ENCODE results near the gene PIK3AP1. TPM values are rescaled to one million over a fixed set of nuclear protein-coding genes. Genes with fewer than 3 reads are reported as not detected.

Gene PIK3AP1
- total RNA-seq, 1 experiment from 2014 or later: 1.7 TPM

DNA sequence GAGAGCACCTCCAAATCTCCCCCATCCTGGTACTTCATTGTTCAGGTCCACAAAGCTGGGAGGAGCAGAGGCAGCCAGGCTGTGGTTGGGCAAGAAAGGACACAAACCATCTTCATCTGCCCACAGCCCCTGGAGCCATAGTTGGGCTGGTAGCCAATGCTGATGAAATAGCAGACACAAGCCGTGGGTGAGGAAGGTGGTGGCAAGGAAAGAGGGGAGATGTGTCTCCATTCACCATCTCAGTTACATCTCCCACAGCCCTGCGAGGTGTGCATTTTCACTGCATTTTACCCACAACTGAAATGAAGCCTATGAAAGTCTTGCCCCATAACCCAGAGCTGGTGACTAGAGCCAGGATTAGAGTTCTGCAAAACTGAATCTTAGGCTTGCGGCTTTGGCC is 35.0 kb downstream of the PIK3AP1 start:
- H2BK120ac ChIP-seq (ENCODE audit: low read depth, low read length, poor library complexity, severe bottlenecking): peak overlapping the region; percentile 44
- no peak overlapping the region for H3T11ph ChIP-seq (ENCODE audit: low read length)
- no peak overlapping the region for H2AFZ ChIP-seq (ENCODE audit: low read length)
- no peak overlapping the region for H3K14ac ChIP-seq (ENCODE audit: insufficient read depth, low read length)
- no peak overlapping the region for H4K8ac ChIP-seq (replicated peaks; ENCODE audit: insufficient read length, low read depth, low read length)
- H4K20me1 ChIP-seq (ENCODE audit: control insufficient read depth, insufficient read depth, insufficient read length): peaks cover 2% of the 10 kb centered on the region
- Mint-ChIP-seq H3K36me3 (ENCODE audit: insufficient read depth in 1 of 3, low read depth in 3 of 3) (peaks cover 0 to 5% (median 2%) of the 10 kb centered on the region in 3 experiments; a peak in 4 of 7 replicates), H3K4me3 (no peak overlapping the region), H3K27me3 (ENCODE audit: low read depth) (no peaks in the 10 kb centered on the region), H3K4me1 (peaks cover 0 to 2% of the 10 kb centered on the region in 2 experiments; a peak in 1 of 4 replicates), H3K27ac (no peak overlapping the region; a peak in 1 of 7 replicates), H3K9me3 (peaks cover 0 to 3% of the 10 kb centered on the region in 2 experiments; a peak in 1 of 5 replicates)
- no peaks in the 10 kb centered on the region for H3K27me3 ChIP-seq (ENCODE audit: insufficient read depth, low read length)
- H2BK12ac ChIP-seq (ENCODE audit: insufficient read length, low read depth, low read length): no peak overlapping the region
- no peaks in the 10 kb centered on the region for H3K9me3 ChIP-seq (ENCODE audit: control insufficient read depth, low read depth, low read length)
- no peak overlapping the region for H2BK5ac ChIP-seq (ENCODE audit: insufficient read length, low read length)
- H3K23ac ChIP-seq (ENCODE audit: insufficient read length, low read depth, low read length): no peak overlapping the region
- TF ChIP-seq, protein P1, sequence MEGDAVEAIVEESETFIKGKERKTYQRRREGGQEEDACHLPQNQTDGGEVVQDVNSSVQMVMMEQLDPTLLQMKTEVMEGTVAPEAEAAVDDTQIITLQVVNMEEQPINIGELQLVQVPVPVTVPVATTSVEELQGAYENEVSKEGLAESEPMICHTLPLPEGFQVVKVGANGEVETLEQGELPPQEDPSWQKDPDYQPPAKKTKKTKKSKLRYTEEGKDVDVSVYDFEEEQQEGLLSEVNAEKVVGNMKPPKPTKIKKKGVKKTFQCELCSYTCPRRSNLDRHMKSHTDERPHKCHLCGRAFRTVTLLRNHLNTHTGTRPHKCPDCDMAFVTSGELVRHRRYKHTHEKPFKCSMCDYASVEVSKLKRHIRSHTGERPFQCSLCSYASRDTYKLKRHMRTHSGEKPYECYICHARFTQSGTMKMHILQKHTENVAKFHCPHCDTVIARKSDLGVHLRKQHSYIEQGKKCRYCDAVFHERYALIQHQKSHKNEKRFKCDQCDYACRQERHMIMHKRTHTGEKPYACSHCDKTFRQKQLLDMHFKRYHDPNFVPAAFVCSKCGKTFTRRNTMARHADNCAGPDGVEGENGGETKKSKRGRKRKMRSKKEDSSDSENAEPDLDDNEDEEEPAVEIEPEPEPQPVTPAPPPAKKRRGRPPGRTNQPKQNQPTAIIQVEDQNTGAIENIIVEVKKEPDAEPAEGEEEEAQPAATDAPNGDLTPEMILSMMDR (conservative IDR thresholded peaks at IDR 0.05): no peak
- no peaks in the 10 kb centered on the region for H3K79me1 ChIP-seq (ENCODE audit: insufficient read depth, low read depth, low read length, poor library complexity, severe bottlenecking)
- H3K18ac ChIP-seq (ENCODE audit: insufficient read length, low read depth, low read length): no peak overlapping the region
- no peak overlapping the region for H4K5ac ChIP-seq (ENCODE audit: insufficient read length, low read depth, low read length)
- H3K56ac ChIP-seq (ENCODE audit: insufficient read length, low read depth, low read length): no peak overlapping the region
- H4K91ac ChIP-seq (ENCODE audit: insufficient read length, low read depth, low read length): no peak overlapping the region
- no peak overlapping the region for H2BK20ac ChIP-seq (ENCODE audit: low read depth, low read length, poor library complexity, severe bottlenecking)
- no peak overlapping the region for H3K4me2 ChIP-seq (ENCODE audit: insufficient read depth, insufficient read length, low read length)
- H3K4ac ChIP-seq (ENCODE audit: low read depth, low read length): no peak overlapping the region
- no peaks in the 10 kb centered on the region for H3K79me2 ChIP-seq (ENCODE audit: insufficient read depth, low read length)
- H2BK15ac ChIP-seq (ENCODE audit: low read depth, low read length): no peak overlapping the region
- DNase-seq: no peak
- WGBS (ENCODE audit: extremely low coverage, insufficient read length, low lambda C conversion rate): no CpG with 5 or more reads among the region's 3 CpGs
- H3K27ac ChIP-seq (ENCODE audit: insufficient read length, low read depth, low read length): no peak overlapping the region
- no peaks in the 10 kb centered on the region for H3K23me2 ChIP-seq (ENCODE audit: insufficient read length, low read depth, low read length, poor library complexity, severe bottlenecking)
- no peak overlapping the region for H2AK5ac ChIP-seq (ENCODE audit: insufficient read length, low read length)
- no peak overlapping the region for H3K9ac ChIP-seq (ENCODE audit: extremely low read depth, insufficient read length, low read length)
- H3K4me1 ChIP-seq (ENCODE audit: insufficient read depth, low read length): no peaks in the 10 kb centered on the region

Data from H9 (cell line).